Measurements from ENCODE around the gene CDYL2. TPM values are rescaled to one million over a fixed set of nuclear protein-coding genes. Genes with fewer than 3 reads are reported as not detected.
"Not testable (repeated sequence)": the region's sequence is repeated elsewhere in the genome, so short reads cannot be mapped to it uniquely, and the experiment has no call there.

CDYL2 gene
- total RNA-seq, 1 donor from 2014 or later: 26.5 TPM

- Histone ChIP-seq H3K27ac (ENCODE audit: low read depth, low read length) (no peak overlapping the region), H3K79me2 (ENCODE audit: insufficient read depth, low read length) (no peaks in the 10 kb centered on the region), H3K4me1 (ENCODE audit: insufficient read depth, low read length) (no peaks in the 10 kb centered on the region), H3K4me3 (ENCODE audit: insufficient read depth, low read depth, low read length) (no peak overlapping the region), H4K20me1 (ENCODE audit: insufficient read depth, low read length) (no peaks in the 10 kb centered on the region), H3K36me3 (ENCODE audit: insufficient read depth, low read length) (no peaks in the 10 kb centered on the region), H3K27me3 (ENCODE audit: insufficient read depth, low read length) (no peaks in the 10 kb centered on the region), H3K9ac (ENCODE audit: low read length) (no peak overlapping the region), H3K9me3 (ENCODE audit: insufficient read depth, low read depth, low read length) (no peaks in the 10 kb centered on the region), H3K4me2 (ENCODE audit: low read length) (no peak overlapping the region), H2AFZ (ENCODE audit: low read depth, low read length) (no peak overlapping the region)
- TF ChIP-seq CTCF (IDR thresholded peaks at IDR 0.05; ENCODE audit: insufficient read depth, low read depth, low read length) (no peak), EZH2 (IDR thresholded peaks at IDR 0.05; ENCODE audit: insufficient read depth, low read length) (no peak)
- H3K4me3 Mint-ChIP-seq (ENCODE audit: unreplicated experiment): no peak overlapping the region
- FAIRE-seq: no peak
- DNase-seq (ENCODE audit: low read depth): no peak
- H3K27ac Mint-ChIP-seq (ENCODE audit: unreplicated experiment): no peak overlapping the region
- H3K36me3 Mint-ChIP-seq (ENCODE audit: low read depth, unreplicated experiment): peaks cover 4% of the 10 kb centered on the region
- no peaks in the 10 kb centered on the region for H3K27me3 Mint-ChIP-seq (ENCODE audit: low read depth, unreplicated experiment)
- peaks cover under 1% of the 10 kb centered on the region for H3K4me1 Mint-ChIP-seq (ENCODE audit: low read depth, unreplicated experiment)
- H3K9me3 Mint-ChIP-seq (ENCODE audit: unreplicated experiment): peaks cover 1% of the 10 kb centered on the region
These were observed 71.0 kb downstream of the CDYL2 start for GRCh38 chr16:80733407-80733806.

GRCh38 chr16:80731915-80732314 lies 72.5 kb downstream of the CDYL2 start:
- no peaks in the 10 kb centered on the region for H3K36me3 ChIP-seq (ENCODE audit: insufficient read depth, low read length)
- no peaks in the 10 kb centered on the region for H3K27me3 ChIP-seq (ENCODE audit: insufficient read depth, low read length)
- H3K4me1 ChIP-seq (ENCODE audit: insufficient read depth, low read length): no peaks in the 10 kb centered on the region
- no peaks in the 10 kb centered on the region for H3K79me2 ChIP-seq (ENCODE audit: insufficient read depth, low read length)
- no peak overlapping the region for H3K27ac ChIP-seq (ENCODE audit: low read depth, low read length)
- Mint-ChIP-seq H3K4me1 (ENCODE audit: low read depth, unreplicated experiment) (no peaks in the 10 kb centered on the region), H3K4me3 (ENCODE audit: unreplicated experiment) (no peak overlapping the region), H3K27ac (ENCODE audit: unreplicated experiment) (no peak overlapping the region), H3K9me3 (ENCODE audit: unreplicated experiment) (peaks cover 2% of the 10 kb centered on the region), H3K36me3 (ENCODE audit: low read depth, unreplicated experiment) (peaks cover 4% of the 10 kb centered on the region), H3K27me3 (ENCODE audit: low read depth, unreplicated experiment) (no peaks in the 10 kb centered on the region)
- H3K9me3 ChIP-seq (ENCODE audit: insufficient read depth, low read depth, low read length): no peaks in the 10 kb centered on the region
- H3K9ac ChIP-seq (ENCODE audit: low read length): no peak overlapping the region
- H3K4me3 ChIP-seq (ENCODE audit: insufficient read depth, low read depth, low read length): no peak overlapping the region
- FAIRE-seq: no peak
- DNase-seq (ENCODE audit: low read depth): no peak
- no peak overlapping the region for H3K4me2 ChIP-seq (ENCODE audit: low read length)
- no peak for TF ChIP-seq EZH2 (IDR thresholded peaks at IDR 0.05; ENCODE audit: insufficient read depth, low read length)
- TF ChIP-seq CTCF (IDR thresholded peaks at IDR 0.05; ENCODE audit: insufficient read depth, low read depth, low read length): no peak
- H2AFZ ChIP-seq (ENCODE audit: low read depth, low read length): no peak overlapping the region
- no peaks in the 10 kb centered on the region for H4K20me1 ChIP-seq (ENCODE audit: insufficient read depth, low read length)

GRCh38 chr16:80727066-80727763 lies 77.2 kb downstream of the CDYL2 start:
- not testable (repeated sequence) for DNase-seq (ENCODE audit: low read depth); H3K27me3 Mint-ChIP-seq (ENCODE audit: low read depth, unreplicated experiment)

More at GRCh38 chr16:80727066-80727763, 77.2 kb downstream of the CDYL2 start:
- H2AFZ ChIP-seq (ENCODE audit: low read depth, low read length); H3K4me2 ChIP-seq (ENCODE audit: low read length); H3K79me2 ChIP-seq (ENCODE audit: insufficient read depth, low read length); H3K36me3 ChIP-seq (ENCODE audit: insufficient read depth, low read length); H3K9ac ChIP-seq (ENCODE audit: low read length); H3K27me3 ChIP-seq (ENCODE audit: insufficient read depth, low read length); H3K27ac Mint-ChIP-seq (ENCODE audit: unreplicated experiment); H3K4me3 Mint-ChIP-seq (ENCODE audit: unreplicated experiment); H3K4me3 ChIP-seq (ENCODE audit: insufficient read depth, low read depth, low read length); H3K36me3 Mint-ChIP-seq (ENCODE audit: low read depth, unreplicated experiment); H3K27ac ChIP-seq (ENCODE audit: low read depth, low read length); FAIRE-seq; H3K9me3 ChIP-seq (ENCODE audit: insufficient read depth, low read depth, low read length); H3K4me1 ChIP-seq (ENCODE audit: insufficient read depth, low read length); H3K4me1 Mint-ChIP-seq (ENCODE audit: low read depth, unreplicated experiment): not testable (repeated sequence)
- H3K9me3 Mint-ChIP-seq (ENCODE audit: unreplicated experiment): peaks cover 13% of the 10 kb centered on the region
- H4K20me1 ChIP-seq (ENCODE audit: insufficient read depth, low read length): peaks cover 13% of the 10 kb centered on the region
